Adipocyte (in vitro differentiated cells): Measurements from ENCODE around the gene IFFO2.

Source experiments
- DNase-seq: peaks from one replicate; pipeline ENCODE4 v3.0.0-alpha.2; 2015; ENCODE audit warnings: low read depth
- H3K27me3 ChIP-seq: replicated peaks from 2 replicates; pipeline ENCODE4 v1.7.0; 2013; ENCODE audit warnings: mild to moderate bottlenecking, low read length, moderate library complexity; ENCODE audit not compliant: control insufficient read depth, insufficient read depth
- H3K36me3 ChIP-seq: 2 replicates; pipeline ENCODE4 v1.7.0; 2013; ENCODE audit warnings: low read length, mild to moderate bottlenecking, moderate library complexity; ENCODE audit not compliant: control insufficient read depth, insufficient read depth, severe bottlenecking
- H3K4me1 ChIP-seq: 2 replicates; pipeline ENCODE4 v1.7.0; 2013; ENCODE audit warnings: mild to moderate bottlenecking, low read length, moderate library complexity; ENCODE audit not compliant: control insufficient read depth, insufficient read depth
- H3K4me3 ChIP-seq: 2 replicates; pipeline ENCODE4 v1.7.0; 2013; ENCODE audit warnings: mild to moderate bottlenecking, low read length, moderate library complexity
- H3K9ac ChIP-seq: 2 replicates; pipeline ENCODE4 v1.7.0; 2013; ENCODE audit warnings: mild to moderate bottlenecking, low read length, moderate library complexity
- H3K9me3 ChIP-seq: 2 replicates; pipeline ENCODE4 v1.7.0; 2013; ENCODE audit warnings: mild to moderate bottlenecking, low read length, moderate library complexity; ENCODE audit not compliant: control insufficient read depth

The IFFO2 gene

GRCh38 chr1:18956193-18957135, at the start of gene IFFO2:
IFFO2 (minus strand) TSS chr1:18956676; CDS start chr1:18956332, 344 bp downstream.
- Histone ChIP-seq H3K27me3 (no peaks in the 10 kb centered on the region), H3K9me3 (no peaks in the 10 kb centered on the region), H3K4me1 (peaks cover 36% of the 10 kb centered on the region), H3K9ac (peak within 1 kb of the TSS; percentile 87), H3K36me3 (no peaks in the 10 kb centered on the region), H3K4me3 (peak within 1 kb of the TSS; percentile 85)
- DNase-seq, result peak; percentile 99

GRCh38 chr1:19006000-19006399, 49.5 kb upstream of the IFFO2 start:
- Histone ChIP-seq H3K27me3 (no peaks in the 10 kb centered on the region), H3K4me1 (peaks cover 26% of the 10 kb centered on the region), H3K4me3 (no peak overlapping the region), H3K9me3 (peaks cover 27% of the 10 kb centered on the region), H3K9ac (no peak overlapping the region), H3K36me3 (no peaks in the 10 kb centered on the region)
- DNase-seq, result no peak

- H3K9ac ChIP-seq, result no peak overlapping the region
- peaks cover 22% of the 10 kb centered on the region for H3K4me1 ChIP-seq
- no peak overlapping the region for H3K4me3 ChIP-seq
- peaks cover 38% of the 10 kb centered on the region for H3K9me3 ChIP-seq
- H3K36me3 ChIP-seq, result no peaks in the 10 kb centered on the region
- no peaks in the 10 kb centered on the region for H3K27me3 ChIP-seq
- DNase-seq, result no peak
Observed at GRCh38 chr1:19003371-19004290, 47.2 kb upstream of the IFFO2 start.

GRCh38 chr1:19000065-19000464, 43.6 kb upstream of the IFFO2 start:
- H3K4me1 ChIP-seq, result peaks cover 16% of the 10 kb centered on the region
- no peak overlapping the region for H3K9ac ChIP-seq
- peaks cover 12% of the 10 kb centered on the region for H3K27me3 ChIP-seq
- H3K4me3 ChIP-seq, result no peak overlapping the region
- DNase-seq, result no peak
- H3K9me3 ChIP-seq, result peaks cover 38% of the 10 kb centered on the region
- H3K36me3 ChIP-seq, result no peaks in the 10 kb centered on the region

- Histone ChIP-seq H3K27me3 (peaks cover 12% of the 10 kb centered on the region), H3K36me3 (no peaks in the 10 kb centered on the region), H3K4me1 (peaks cover 16% of the 10 kb centered on the region), H3K4me3 (no peak overlapping the region), H3K9me3 (peaks cover 38% of the 10 kb centered on the region), H3K9ac (no peak overlapping the region)
- DNase-seq, result peak; percentile 76
Observed at GRCh38 chr1:18999359-18999758, 42.9 kb upstream of the IFFO2 start.

- peak; percentile 11 for DNase-seq
- H3K27me3 ChIP-seq, result peaks cover 15% of the 10 kb centered on the region
- no peak overlapping the region for H3K4me3 ChIP-seq
- no peak overlapping the region for H3K9ac ChIP-seq
- H3K36me3 ChIP-seq, result no peaks in the 10 kb centered on the region
- peaks cover 33% of the 10 kb centered on the region for H3K9me3 ChIP-seq
- peaks cover 16% of the 10 kb centered on the region for H3K4me1 ChIP-seq
Observed at GRCh38 chr1:18998016-18998724, 41.7 kb upstream of the IFFO2 start.

GRCh38 chr1:18997508-18997907, 41.0 kb upstream of the IFFO2 start:
- Histone ChIP-seq H3K36me3 (no peaks in the 10 kb centered on the region), H3K4me1 (peaks cover 16% of the 10 kb centered on the region), H3K4me3 (no peak overlapping the region), H3K9ac (no peak overlapping the region), H3K27me3 (peaks cover 15% of the 10 kb centered on the region), H3K9me3 (peaks cover 27% of the 10 kb centered on the region)
- DNase-seq, result no peak

GRCh38 chr1:18996548-18997177, 40.2 kb upstream of the IFFO2 start:
- Histone ChIP-seq H3K4me1 (peaks cover 16% of the 10 kb centered on the region), H3K4me3 (no peak overlapping the region), H3K36me3 (no peaks in the 10 kb centered on the region), H3K27me3 (peaks cover 20% of the 10 kb centered on the region), H3K9me3 (peaks cover 18% of the 10 kb centered on the region), H3K9ac (no peak overlapping the region)
- DNase-seq, result no peak

GRCh38 chr1:18994381-18994780, 37.9 kb upstream of the IFFO2 start:
- Histone ChIP-seq H3K36me3 (no peaks in the 10 kb centered on the region), H3K27me3 (peaks cover 20% of the 10 kb centered on the region), H3K9me3 (no peaks in the 10 kb centered on the region), H3K4me3 (no peak overlapping the region), H3K4me1 (peaks cover 13% of the 10 kb centered on the region), H3K9ac (no peak overlapping the region)
- no peak for DNase-seq

- no peak overlapping the region for H3K4me3 ChIP-seq
- no peaks in the 10 kb centered on the region for H3K4me1 ChIP-seq
- H3K9ac ChIP-seq, result no peak overlapping the region
- H3K9me3 ChIP-seq, result no peaks in the 10 kb centered on the region
- peaks cover 20% of the 10 kb centered on the region for H3K27me3 ChIP-seq
- DNase-seq, result no peak
- H3K36me3 ChIP-seq, result no peaks in the 10 kb centered on the region
Observed at GRCh38 chr1:18992646-18993045, 36.2 kb upstream of the IFFO2 start.
